Hypothalamus (tissue), 51 donors: ENCODE results near the gene PACRG.

Experiments
- DNase-seq, 51 donors: peaks; one replicate each; lab custom pipeline; 2025; lab: John Stamatoyannopoulos, UW

PACRG gene

GRCh38 chr6:163354761-163355425, 627.1 kb downstream of the PACRG start:
- DNase-seq = peak in 21 of 51 donors; percentile 31 to 85 (median 49)

- DNase-seq = peak in 34 of 51 donors; percentile 10 to 81 (median 47)
These were observed 627.7 kb downstream of the PACRG start for GRCh38 chr6:163355426-163355991.

DNA sequence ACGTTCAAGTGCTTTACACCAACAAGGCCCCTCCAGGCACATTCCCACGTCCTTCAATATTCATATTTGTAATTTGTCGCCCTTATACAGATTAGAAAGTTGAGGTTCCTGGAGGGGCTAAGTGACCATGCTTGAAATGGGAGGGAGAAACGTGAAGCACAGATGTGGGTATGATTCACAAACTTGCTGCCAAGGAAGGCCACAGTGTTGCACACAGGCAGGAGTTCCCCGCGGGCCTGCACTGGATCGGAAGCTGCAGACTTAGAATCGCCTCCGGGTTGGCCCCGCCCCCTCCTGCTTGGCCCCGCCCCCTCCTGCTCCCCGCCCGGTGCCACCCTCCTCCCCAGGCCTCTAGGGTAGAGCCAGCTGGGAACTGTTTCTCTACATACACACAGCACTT, 628.5 kb downstream of the PACRG start:
- peak in 41 of 51 donors; percentile 23 to 88 (median 70) for DNase-seq

DNA sequence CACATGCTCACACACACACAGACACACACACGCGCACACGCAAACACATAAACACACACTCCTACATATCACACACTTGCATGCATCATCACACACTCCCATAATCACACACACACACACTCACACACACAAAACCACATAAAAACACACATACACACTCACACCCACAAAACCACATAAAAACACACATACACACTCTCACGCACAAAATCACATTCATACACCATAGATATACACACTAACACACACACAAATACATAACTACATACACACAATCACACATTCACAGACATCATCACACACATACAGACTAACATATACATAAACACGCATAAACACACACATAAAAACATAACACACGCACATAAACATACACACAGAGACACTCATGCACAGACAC, 629.0 kb downstream of the PACRG start:
- DNase-seq = no peak

DNA sequence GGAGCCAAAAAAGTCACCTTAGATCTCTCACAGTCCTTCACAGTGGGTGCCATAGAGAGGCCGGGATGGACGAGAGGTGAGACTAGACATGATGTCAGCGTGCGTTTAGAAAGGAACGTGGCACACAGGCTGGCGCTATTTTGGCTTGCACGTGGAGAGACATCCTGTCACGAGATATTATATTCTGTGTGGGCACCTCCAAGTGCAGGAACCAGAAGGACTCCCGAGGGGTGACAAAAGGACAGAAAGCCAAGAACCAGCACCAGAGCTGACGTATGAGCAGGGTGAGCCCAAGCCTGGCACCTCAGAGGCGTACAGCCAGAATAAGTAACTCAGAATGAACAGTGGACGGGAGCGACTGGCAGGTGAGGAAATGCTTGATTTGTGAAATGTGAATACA, 636.9 kb downstream of the PACRG start:
- no peak for DNase-seq
